GM12891 (cell line): ENCODE data around the gene SPEN.
"Not testable (repeated sequence)": the region's sequence is repeated elsewhere in the genome, so short reads cannot be mapped to it uniquely, and the experiment has no call there.

Experiments used
- DNase-seq: peaks from one replicate; pipeline ENCODE4 v3.0.0; 2011; ENCODE audit warnings: low spot score; ENCODE audit not compliant: insufficient read length
- FAIRE-seq: peaks from 2 replicates; lab custom pipeline; 2011; peaks lifted over from hg19 to GRCh38; lab: Jason Lieb, UNC
- PAX5 ChIP-seq: IDR thresholded peaks from 2 replicates; pipeline ENCODE4 v1.6.1; 2011; ENCODE audit warnings: low read length, moderate library complexity, mild to moderate bottlenecking; ENCODE audit not compliant: insufficient read depth, severe bottlenecking
- POLR2A ChIP-seq: IDR thresholded peaks from 2 replicates; pipeline ENCODE4 v1.6.1; 2011; ENCODE audit warnings: low read depth, low read length, control low read depth
- POLR2AphosphoS5 ChIP-seq: IDR thresholded peaks from 2 replicates; pipeline ENCODE4 v1.6.1; 2011; ENCODE audit warnings: low read depth, low read length, control low read depth
- POU2F2 ChIP-seq: IDR thresholded peaks from 2 replicates; pipeline ENCODE4 v1.6.1; 2011; ENCODE audit warnings: low read depth, mild to moderate bottlenecking, control low read depth, low read length, moderate library complexity
- SPI1 ChIP-seq: IDR thresholded peaks from 2 replicates; pipeline ENCODE4 v1.6.1; 2011; ENCODE audit warnings: low read depth, low read length, control low read depth
- TAF1 ChIP-seq: IDR thresholded peaks from 2 replicates; pipeline ENCODE4 v1.6.1; 2011; ENCODE audit warnings: low read depth, low read length, control low read depth

The SPEN gene

DNA sequence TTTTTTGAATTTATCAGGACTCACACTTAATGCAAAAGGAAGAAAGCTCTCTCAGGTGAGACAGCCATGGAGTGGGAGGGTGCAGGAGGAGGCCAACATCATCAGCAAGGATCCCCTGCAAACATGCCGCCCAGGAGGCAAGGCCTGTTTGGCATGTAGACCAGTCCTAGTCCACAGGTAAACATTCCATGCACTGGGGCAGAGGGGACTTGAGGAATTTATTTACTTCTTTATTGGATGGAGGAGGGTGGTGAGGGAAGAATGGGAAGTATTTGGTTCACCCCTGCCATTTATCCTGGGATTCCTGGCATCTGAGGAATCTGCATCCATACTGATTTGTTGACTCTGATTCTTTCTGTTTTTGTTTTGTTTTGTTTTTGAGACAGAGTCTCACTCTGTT lies 38.6 kb upstream of the SPEN start:
- TF ChIP-seq POLR2A (no peak), POLR2AphosphoS5 (no peak), PAX5 (no peak), TAF1 (no peak), SPI1 (no peak), POU2F2 (no peak)

DNA sequence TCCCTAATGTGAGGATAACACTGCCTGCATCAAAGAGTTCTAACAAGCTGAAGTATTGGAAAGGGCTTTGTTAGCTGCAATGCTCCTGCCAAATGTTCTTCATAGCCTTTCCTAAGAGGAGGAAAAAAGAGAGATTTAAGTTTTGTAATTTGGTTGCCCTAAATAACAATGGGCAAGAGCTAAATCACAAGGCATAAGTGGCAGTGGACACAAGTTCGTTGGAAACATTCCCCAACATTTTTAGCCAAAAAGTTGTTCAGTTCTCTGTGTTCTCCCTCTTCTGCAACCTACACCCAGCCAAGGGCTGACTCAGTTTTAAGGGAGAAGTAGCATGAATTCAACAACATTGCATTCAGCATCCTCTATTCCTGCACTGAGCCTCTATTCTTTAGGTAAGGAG lies 37.4 kb upstream of the SPEN start:
- FAIRE-seq (no peak), DNase-seq (no peak)
- no peak for TF ChIP-seq SPI1

More for the DNA sequence above, 38.6 kb upstream of the SPEN start:
- no peak for DNase-seq
- no peak for FAIRE-seq

DNA sequence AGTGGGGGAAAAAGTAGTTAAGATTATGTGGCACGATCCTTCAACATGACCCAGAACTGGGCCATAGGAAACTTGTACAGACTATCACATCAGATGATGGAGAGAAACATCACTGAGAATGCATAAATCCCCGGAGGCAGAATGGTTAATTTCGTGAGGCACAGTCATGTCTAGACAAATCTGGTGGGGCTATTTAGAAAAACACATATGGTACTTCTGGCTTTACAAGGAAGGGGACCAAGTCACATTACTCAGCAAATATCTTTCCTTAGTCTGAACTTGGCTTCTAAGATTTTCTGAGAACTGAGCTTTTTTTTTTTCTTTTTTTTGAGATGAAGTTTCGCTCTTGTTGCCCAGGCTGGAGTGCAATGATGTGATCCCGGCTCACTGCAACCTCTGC lies 30.8 kb upstream of the SPEN start:
- DNase-seq, result no peak
- FAIRE-seq, result no peak
- no peak for TF ChIP-seq TAF1
- no peak for TF ChIP-seq PAX5
- no peak for TF ChIP-seq POLR2A
- TF ChIP-seq SPI1, result no peak
- no peak for TF ChIP-seq POLR2AphosphoS5
- TF ChIP-seq POU2F2, result no peak

DNA sequence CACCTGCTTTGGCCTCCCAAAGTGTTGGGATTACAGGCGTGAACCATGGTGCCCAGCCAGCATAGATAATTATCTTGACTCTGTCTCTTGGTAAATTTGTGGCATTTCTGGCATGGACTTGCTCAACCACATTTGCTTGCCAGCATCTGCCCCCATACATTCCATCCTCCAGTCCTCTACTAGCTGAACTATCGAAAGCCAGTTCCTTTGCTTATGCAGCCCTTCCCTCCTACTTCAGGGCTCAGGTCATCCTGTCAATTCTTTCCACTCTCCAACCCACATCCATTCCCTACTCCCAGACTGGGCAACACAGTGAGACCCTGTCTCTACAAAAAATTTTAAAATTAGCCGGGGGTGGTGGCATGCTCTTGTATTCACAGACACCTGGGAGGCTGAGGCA lies 27.0 kb upstream of the SPEN start:
- TF ChIP-seq SPI1, result no peak
- TF ChIP-seq TAF1, result no peak
- TF ChIP-seq POLR2AphosphoS5, result no peak
- no peak for TF ChIP-seq POU2F2
- no peak for TF ChIP-seq PAX5
- TF ChIP-seq POLR2A, result no peak
- FAIRE-seq, result no peak
- DNase-seq, result no peak

DNA sequence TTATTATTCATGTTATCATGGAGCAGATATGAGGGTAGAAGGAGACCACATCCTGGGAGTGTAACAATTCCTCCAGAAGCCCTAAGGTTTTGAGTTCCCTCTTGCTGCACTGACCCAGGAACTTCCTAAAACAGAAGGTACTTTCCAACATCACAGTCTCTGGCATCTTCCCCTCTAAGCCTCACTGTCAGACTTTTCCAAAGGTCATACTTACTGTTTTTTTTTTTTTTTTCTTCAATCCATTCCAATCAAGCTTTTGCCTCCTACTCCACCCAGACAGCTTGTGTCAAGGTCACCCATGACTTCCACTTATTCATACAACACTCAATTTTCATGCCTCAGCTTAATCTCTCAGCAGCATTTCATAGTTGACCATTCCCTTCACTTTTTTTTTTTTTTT lies 21.7 kb upstream of the SPEN start:
- FAIRE-seq, result no peak
- TF ChIP-seq SPI1, result no peak
- TF ChIP-seq POU2F2, result no peak
- no peak for TF ChIP-seq POLR2AphosphoS5
- TF ChIP-seq PAX5, result no peak
- no peak for TF ChIP-seq POLR2A
- no peak for TF ChIP-seq TAF1
- no peak for DNase-seq

DNA sequence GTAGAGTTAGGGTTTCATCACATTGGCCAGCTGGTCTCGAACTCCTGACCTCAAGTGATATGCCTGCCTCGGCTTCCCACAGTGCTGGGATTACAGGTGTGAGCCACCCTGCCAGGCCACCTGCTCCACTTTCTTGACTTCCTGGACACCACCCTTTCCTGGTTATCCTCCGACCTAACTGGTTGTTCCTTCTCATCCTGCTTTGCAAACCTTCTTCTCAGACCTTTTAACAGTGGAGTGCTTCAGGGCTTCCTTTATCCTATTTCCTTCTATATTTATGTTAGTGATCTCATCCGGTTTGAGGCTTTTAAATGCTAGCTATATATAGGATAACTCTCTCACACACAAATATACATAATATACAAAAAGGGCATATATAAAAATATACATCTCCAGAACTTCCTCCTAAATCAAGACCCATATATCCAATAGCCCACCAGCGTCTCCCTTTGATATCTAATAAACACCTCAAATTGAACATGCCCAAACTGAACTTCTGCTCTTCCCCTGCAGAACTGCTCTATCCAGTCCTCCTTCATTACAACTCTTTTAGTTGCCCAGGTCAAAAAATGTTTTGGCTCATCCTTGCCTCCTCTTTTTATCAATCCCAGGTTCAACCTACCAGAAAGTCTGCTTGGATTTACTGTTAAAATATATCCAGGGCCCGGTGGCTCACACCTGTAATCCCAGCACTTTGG lies 20.5 kb upstream of the SPEN start:
- no peak for DNase-seq
- TF ChIP-seq POU2F2, result no peak
- no peak for TF ChIP-seq TAF1
- no peak for TF ChIP-seq POLR2AphosphoS5
- TF ChIP-seq POLR2A, result no peak
- no peak for TF ChIP-seq PAX5
- TF ChIP-seq SPI1, result no peak
- FAIRE-seq, result no peak

DNA sequence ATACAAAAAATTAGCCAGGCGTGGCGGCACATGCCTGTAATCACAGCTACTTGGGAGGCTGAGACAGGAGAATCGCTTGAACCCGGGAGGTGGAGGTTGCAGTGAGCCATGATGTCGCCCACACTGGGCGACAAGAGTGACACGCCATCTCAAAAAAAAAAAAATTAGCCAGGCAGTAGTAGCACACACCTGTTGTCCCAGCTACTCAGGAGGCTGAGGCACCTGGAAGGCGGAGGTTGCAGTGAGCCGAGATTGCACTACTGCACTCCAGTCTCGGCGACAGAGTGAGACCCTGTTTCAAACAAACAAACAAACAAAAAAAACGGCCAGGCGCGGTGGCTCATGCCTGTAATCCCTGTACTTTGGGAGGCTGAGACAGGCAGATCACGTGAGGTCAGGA lies 19.9 kb upstream of the SPEN start:
- not testable (repeated sequence) for DNase-seq, FAIRE-seq

DNA sequence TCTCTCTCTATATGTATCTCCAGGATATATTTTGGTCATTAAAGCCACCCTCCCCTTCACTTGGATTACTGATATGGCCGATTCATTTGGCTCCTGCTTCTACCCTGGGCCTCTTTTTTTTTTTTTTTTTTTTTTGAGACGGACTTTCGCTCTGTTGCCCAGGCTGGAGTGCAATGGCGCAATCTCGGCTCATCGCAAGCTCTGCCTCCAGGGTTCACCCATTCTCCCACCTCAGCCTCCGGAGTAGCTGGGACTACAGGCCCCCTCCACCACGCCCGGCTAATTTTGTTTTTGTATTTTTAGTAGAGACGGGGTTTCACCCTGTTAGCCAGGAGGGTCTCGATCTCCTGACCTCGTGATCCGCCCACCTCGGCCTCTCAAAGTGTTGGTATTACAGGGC lies 18.6 kb upstream of the SPEN start:
- not testable (repeated sequence) for DNase-seq, FAIRE-seq

DNA sequence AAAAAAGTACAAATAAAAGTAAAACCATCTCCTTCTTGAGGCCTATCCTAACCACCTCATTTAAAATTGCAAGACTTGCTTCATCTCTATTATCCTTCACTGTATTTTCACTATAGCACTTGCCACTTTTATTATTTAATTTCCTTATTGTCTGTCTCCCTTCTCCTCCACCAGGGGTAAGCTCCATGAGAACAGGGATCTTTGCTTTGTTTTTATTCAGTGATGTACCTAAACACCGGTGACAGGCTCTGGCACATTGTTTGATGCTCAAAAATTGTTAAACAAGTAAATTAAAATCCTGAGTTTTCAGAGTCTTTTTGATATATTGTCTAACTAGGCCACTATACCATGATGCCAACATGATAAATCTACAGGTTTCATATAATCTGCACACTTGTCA lies 17.2 kb upstream of the SPEN start:
- no peak for FAIRE-seq
- DNase-seq, result no peak
- TF ChIP-seq POU2F2 (no peak), SPI1 (no peak), TAF1 (no peak), POLR2A (no peak), PAX5 (no peak), POLR2AphosphoS5 (no peak)

DNA sequence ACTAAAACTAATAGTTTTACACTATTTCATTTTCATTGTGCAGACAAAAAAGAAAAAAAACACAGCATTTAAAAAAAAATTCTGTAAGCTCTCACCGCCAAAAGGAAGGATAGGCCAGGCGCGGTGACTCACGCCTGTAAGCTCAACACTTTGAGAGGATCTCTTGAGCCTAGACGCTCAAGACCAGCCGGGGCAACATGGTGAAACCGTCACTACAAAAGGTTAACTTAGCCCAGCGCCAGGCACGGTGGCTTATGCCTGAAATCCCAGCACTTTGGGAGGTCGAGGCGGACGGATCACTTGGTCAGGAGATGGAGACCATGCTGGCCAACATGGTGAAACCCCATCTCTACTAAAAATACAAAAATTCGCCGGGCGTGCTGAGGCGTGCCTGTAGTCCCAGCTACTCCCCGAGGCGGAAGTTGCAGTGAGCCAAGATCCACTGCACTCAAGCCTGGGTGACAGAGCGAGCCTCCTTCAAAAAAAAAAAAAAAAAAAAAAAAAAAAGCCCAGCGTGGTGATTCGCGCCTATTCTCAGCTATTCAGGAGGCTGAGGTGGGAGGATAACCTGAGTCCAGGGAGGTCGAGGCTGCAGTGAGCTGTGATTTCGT lies 14.3 kb upstream of the SPEN start:
- no peak for FAIRE-seq
- DNase-seq, result no peak
- TF ChIP-seq POU2F2 (no peak), POLR2A (peak; percentile 45; the same call in 1 of the 2 replicates), POLR2AphosphoS5 (peak; percentile 27; the same call in 1 of the 2 replicates), SPI1 (no peak)
